ENCODE data around the gene INF2.

DNA sequence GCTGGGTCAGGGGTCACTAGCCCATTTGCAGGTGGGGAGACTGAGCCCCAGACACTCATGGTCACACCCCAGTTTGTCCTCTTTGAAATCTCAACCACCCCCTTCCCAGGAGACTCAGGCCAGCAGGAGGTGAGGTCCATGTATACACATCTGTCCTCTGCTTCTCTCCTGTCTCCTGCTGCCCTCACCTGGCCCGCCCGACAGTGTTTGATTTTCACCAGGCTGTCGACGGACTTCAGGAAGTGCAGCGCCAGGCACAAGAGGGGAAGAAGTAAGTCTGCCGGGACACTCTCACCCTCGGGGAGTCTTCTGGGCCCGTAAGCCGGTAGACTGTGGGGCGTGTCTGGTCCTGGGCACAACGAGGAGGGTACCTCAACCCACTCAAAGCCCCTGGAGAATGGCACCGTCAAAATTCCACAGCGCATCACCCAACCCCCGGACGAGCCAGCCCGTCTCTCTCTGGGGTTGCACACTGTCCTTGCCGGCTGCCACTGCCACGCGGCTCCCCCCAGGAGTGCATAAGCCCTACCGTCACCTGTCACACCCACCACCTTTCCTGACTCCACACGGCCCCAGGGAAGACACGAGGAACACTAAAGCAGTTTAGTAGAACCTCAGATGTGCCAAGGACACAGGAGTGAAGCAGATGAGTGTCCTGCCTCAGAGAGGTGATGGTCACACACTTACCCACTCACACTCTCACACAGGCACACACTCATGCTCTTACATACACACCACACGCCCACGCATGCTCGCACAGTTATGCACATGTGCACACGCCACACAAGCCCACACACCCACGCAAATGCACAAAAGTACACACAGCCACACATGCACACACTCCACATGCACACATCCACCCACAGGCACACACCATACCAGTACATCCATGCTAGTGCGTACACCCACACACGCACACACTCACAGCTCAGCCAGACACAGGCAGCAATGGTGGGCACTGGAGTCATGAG lies 50.4 kb downstream of the INF2 start:
- TF ChIP-seq POLR2A (IDR thresholded peaks at IDR 0.05; ENCODE audit: low read depth) (no peak), CTCF (IDR thresholded peaks at IDR 0.05) (no peak), EP300 (IDR thresholded peaks at IDR 0.05) (no peak), POLR2AphosphoS5 (IDR thresholded peaks at IDR 0.05) (no peak)

All from esophagus muscularis mucosa (tissue), 4 donors.